AG10803 (cell line): ENCODE data around the gene CHTF8.

Experiments
- DNase-seq: peaks from one replicate; pipeline ENCODE4 v3.0.0; 2010; ENCODE audit warnings: low read depth
- H3K4me3 ChIP-seq: 2 replicates; pipeline ENCODE4 v1.5.1; 2011; ENCODE audit warnings: mild to moderate bottlenecking, low read length, control low read depth
- CTCF ChIP-seq: conservative IDR thresholded peaks from 2 replicates; pipeline ENCODE4 v1.5.1; 2011; ENCODE audit warnings: mild to moderate bottlenecking, low read length, control low read depth, inconsistent platforms

Gene CHTF8

GRCh38 chr16:69079697-69080096 lies 52.7 kb downstream of the CHTF8 start:
- no peak overlapping the region for H3K4me3 ChIP-seq
- no peak for DNase-seq
- no peak for TF ChIP-seq CTCF

DNA sequence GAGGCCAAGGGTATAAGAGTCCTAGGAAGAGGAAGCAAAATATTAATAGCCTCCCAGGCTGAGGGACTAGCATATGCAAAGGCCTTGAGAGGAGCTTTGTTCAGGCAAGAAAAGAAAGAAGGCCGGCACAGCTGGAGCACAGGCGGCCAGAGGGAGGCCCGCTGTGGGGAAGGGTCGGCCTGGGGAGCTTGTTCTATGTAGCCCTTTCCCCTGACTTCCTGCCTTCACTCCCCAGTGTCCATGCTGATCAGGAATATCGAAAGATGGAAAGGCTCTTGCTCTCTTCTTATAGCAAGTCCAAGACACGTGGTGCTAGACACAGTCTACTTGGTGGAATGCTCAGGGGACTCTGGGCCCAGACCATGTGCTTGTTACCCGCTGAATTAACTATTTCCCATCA lies 54.3 kb downstream of the CHTF8 start:
- no peak for TF ChIP-seq CTCF
- no peak for DNase-seq
- no peak overlapping the region for H3K4me3 ChIP-seq

DNA sequence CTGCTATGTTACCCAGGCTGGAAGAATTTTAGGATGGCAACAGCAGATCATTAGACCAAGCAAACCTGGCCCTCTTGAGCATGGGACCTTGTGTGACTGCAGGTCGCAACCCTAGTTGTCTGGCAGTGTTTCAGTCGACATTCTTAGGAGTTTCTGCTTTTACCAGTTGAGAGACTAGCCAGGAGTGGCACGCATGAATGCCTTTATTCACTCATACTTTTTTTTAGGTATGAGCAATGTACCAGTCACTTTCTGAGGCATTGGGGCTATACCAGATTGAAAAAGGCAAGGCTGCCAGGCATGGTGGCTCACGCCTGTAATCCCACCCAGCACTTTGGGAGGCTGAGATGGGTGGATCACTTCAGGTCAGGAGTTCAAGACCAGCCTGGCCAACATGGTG lies 55.1 kb downstream of the CHTF8 start:
- no peak overlapping the region for H3K4me3 ChIP-seq
- DNase-seq, result peak; percentile 32
- no peak for TF ChIP-seq CTCF

- no peak for TF ChIP-seq CTCF
- H3K4me3 ChIP-seq, result no peak overlapping the region
- peak; percentile 68 for DNase-seq
These were observed 59.1 kb downstream of the CHTF8 start for GRCh38 chr16:69073181-69073702.

DNA sequence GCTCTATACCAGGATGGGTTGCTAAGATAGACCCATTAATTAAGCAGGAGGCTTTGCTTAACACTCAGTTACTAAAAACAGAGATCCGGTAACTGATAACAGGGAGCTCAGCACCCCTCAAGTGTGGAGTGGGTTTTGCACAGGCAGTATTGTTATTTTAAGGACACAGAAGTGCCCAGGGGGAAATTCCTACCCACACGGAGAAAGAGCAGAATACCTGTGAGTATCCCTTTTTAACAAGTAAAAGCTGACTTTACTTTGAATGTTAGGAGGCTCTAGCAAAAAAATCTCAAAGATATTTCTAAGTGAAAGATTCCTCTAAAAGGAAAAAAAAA lies 59.8 kb downstream of the CHTF8 start:
- no peak overlapping the region for H3K4me3 ChIP-seq
- no peak for DNase-seq
- no peak for TF ChIP-seq CTCF

DNA sequence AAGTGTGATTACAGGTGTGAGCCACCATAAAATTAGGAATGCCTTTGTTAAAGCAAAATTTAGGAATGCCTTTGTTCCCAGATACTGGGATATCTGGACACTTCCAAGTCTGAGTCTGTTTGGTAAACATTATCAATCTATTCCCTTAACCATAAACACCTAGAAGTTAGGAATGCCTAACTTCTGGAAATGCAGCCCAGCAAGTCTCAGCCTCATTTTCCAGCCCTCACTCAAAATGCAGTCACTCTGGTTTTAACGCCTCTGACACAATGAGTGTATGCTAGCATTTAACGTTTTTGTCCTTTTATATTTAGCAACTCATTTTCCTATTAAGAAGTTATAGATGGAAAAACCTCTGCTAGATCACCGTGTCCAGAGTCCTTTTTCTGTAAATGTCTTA lies 61.4 kb downstream of the CHTF8 start:
- H3K4me3 ChIP-seq, result no peak overlapping the region
- no peak for DNase-seq
- no peak for TF ChIP-seq CTCF

GRCh38 chr16:69069504-69069903 lies 62.9 kb downstream of the CHTF8 start:
- DNase-seq, result no peak
- no peak overlapping the region for H3K4me3 ChIP-seq
- TF ChIP-seq CTCF, result no peak
